K562 (cell line): Measurements from ENCODE around the gene ZNF334. TPM values are rescaled to one million over a fixed set of nuclear protein-coding genes. Genes with fewer than 3 reads are reported as not detected.

Experiments used
- ATAC-seq: fragments of 200-7000 bp; cut with Tn5 transposase; 3 replicates; pipeline ENCODE4 v1.9.1; 2020; ENCODE audit warnings: moderate library complexity
- BruUV-seq: library from RNA; stranded (reverse); fragments of 400-500 nt; replicated peaks from 2 replicates; lab custom pipeline; 2021; lab: Mats Ljungman, UMichigan
- CTCF ChIA-PET: fragments of 300-600 bp; formaldehyde crosslinking; extraction: SDS; loops from one replicate; lab custom pipeline; 2021; ENCODE audit warnings: low intra/inter-chr PET ratio; lab: Yijun Ruan, JAX
- POLR2A ChIA-PET: fragments of 300-600, 350-650 bp; sonication (Branson Sonifier 250); formaldehyde crosslinking; extraction: SDS; loops from one replicate; lab custom pipeline; 2021; ENCODE audit warnings: antibody characterized with exemption, inconsistent platforms; lab: Yijun Ruan, JAX
- DNase-seq, 4 experiments: peaks; one replicate each; pipeline versions ENCODE4 v3.0.0 to v3.0.0-alpha.2; 2011 to 2018; ENCODE audit warnings: low spot score in 3 of 4, mixed read lengths in 3 of 4; ENCODE audit errors: extremely low read depth in 1 of 4
- FAIRE-seq: peaks from 2 replicates; lab custom pipeline; 2011; peaks lifted over from hg19 to GRCh38; lab: Jason Lieb, UNC
- H2AFZ ChIP-seq: 2 replicates; pipeline ENCODE4 v1.6.0; 2011; ENCODE audit warnings: low read depth, low read length, control low read depth, inconsistent platforms
- H3K27ac ChIP-seq: fragments of 200-600 bp; 3 replicates; pipeline ENCODE4 v1.8.0; 2011; ENCODE audit warnings: low read depth, mild to moderate bottlenecking, control low read depth, inconsistent platforms, low read length, moderate library complexity, mixed read lengths; ENCODE audit errors: extremely low read depth
- H3K27me3 ChIP-seq, 2 experiments: fragments of 300-600 bp in 1 of 2; 2 replicates in 1 of 2; 3 replicates in 1 of 2; pipeline versions ENCODE4 v1.6.0 to v1.8.0; 2011; ENCODE audit warnings: inconsistent platforms in 2 of 2, low read length in 2 of 2, mild to moderate bottlenecking in 1 of 2, mixed read lengths in 1 of 2, moderate library complexity in 1 of 2; ENCODE audit not compliant: control insufficient read depth in 2 of 2, insufficient read depth in 2 of 2
- H3K36me3 ChIP-seq: fragments of 300-600 bp; 3 replicates; pipeline ENCODE4 v1.8.0; 2011; ENCODE audit warnings: mild to moderate bottlenecking, low read length, inconsistent platforms; ENCODE audit not compliant: control insufficient read depth, insufficient read depth
- H3K4me1 ChIP-seq, 2 experiments: fragments of 200-600 bp in 1 of 2; replicated peaks in 1 of 2; 2 replicates in 1 of 2; 3 replicates in 1 of 2; pipeline versions ENCODE4 v1.5.1 to v1.8.0; 2011; ENCODE audit warnings: inconsistent platforms in 2 of 2, low read length in 2 of 2, mild to moderate bottlenecking in 1 of 2, mixed read lengths in 1 of 2, moderate library complexity in 1 of 2; ENCODE audit not compliant: control insufficient read depth in 2 of 2, insufficient read depth in 2 of 2
- H3K4me2 ChIP-seq: 2 replicates; pipeline ENCODE4 v1.6.1; 2011; ENCODE audit warnings: low read length, control low read depth, inconsistent platforms, mixed read lengths; ENCODE audit not compliant: insufficient read depth
- H3K4me3 ChIP-seq: fragments of 200-600 bp; sonication (generic), shearing (Covaris generic); 2 replicates; pipeline ENCODE4 v1.5.1; 2016; ENCODE audit warnings: control low read depth, inconsistent platforms
- H3K79me2 ChIP-seq: fragments of 200-600 bp; 3 replicates; pipeline ENCODE4 v1.8.0; 2011; ENCODE audit warnings: low read length, inconsistent platforms; ENCODE audit not compliant: control insufficient read depth, insufficient read depth
- H3K9ac ChIP-seq, 2 experiments: 2 replicates each; pipeline versions ENCODE4 v1.6.0 to v1.6.1; 2011; ENCODE audit warnings: low read depth in 2 of 2, low read length in 2 of 2, control low read depth in 1 of 2, inconsistent platforms in 1 of 2, mild to moderate bottlenecking in 1 of 2, mixed read lengths in 1 of 2; ENCODE audit not compliant: insufficient read depth in 1 of 2
- H3K9me1 ChIP-seq: one replicate; pipeline ENCODE4 v1.6.0; 2011; ENCODE audit warnings: inconsistent platforms, mild to moderate bottlenecking, low read length, moderate library complexity; ENCODE audit not compliant: control insufficient read depth, insufficient read depth
- H3K9me3 ChIP-seq: replicated peaks from 2 replicates; pipeline ENCODE4 v1.5.1; 2011; ENCODE audit warnings: low read depth, low read length, inconsistent platforms; ENCODE audit not compliant: control insufficient read depth, insufficient read depth
- H4K20me1 ChIP-seq: replicated peaks from 2 replicates; pipeline ENCODE4 v1.6.1; 2011; ENCODE audit warnings: low read length, inconsistent platforms, mixed read lengths; ENCODE audit not compliant: control insufficient read depth, insufficient read depth
- ATF1 ChIP-seq, 2 experiments: fragments of 450-650 bp in 1 of 2; IDR thresholded peaks; 2 replicates each; pipeline ENCODE4 v1.6.1; 2016; ENCODE audit warnings: missing compliant biosample characterization in 1 of 2, missing genetic modification characterization in 1 of 2
- FOXA1 ChIP-seq: fragments of 450-650 bp; IDR thresholded peaks from 2 replicates; pipeline ENCODE4 v1.6.1; 2016; ENCODE audit warnings: mild to moderate bottlenecking, borderline replicate concordance
- HINFP ChIP-seq: fragments of 450-650 bp; conservative IDR thresholded peaks from 2 replicates; pipeline ENCODE4 v1.6.1; 2016; ENCODE audit warnings: missing genetic modification characterization, low read depth, mild to moderate bottlenecking, control low read depth, missing compliant biosample characterization
- HMBOX1 ChIP-seq: sonication (generic); IDR thresholded peaks from 2 replicates; pipeline ENCODE4 v1.6.1; 2016
- HNRNPH1 ChIP-seq: fragments of 200-400 bp; formaldehyde crosslinking; optimal IDR thresholded peaks from 2 replicates; pipeline ENCODE3; 2017; ENCODE audit warnings: low read depth, mild to moderate bottlenecking, low read length, moderate library complexity
- MTA1 ChIP-seq: fragments of 450-650 bp; IDR thresholded peaks from 2 replicates; pipeline ENCODE4 v1.6.1; 2017; ENCODE audit warnings: borderline replicate concordance
- POLR2B ChIP-seq: fragments of 450-650 bp; IDR thresholded peaks from 2 replicates; pipeline ENCODE4 v1.6.1; 2018; ENCODE audit warnings: low read depth; ENCODE audit not compliant: partially characterized antibody
- RNF219 ChIP-seq: fragments of 250-450 bp; sonication (Bioruptor Pico); IDR thresholded peaks from 2 replicates; pipeline ENCODE4 v1.5.0; 2022; ENCODE audit warnings: mild to moderate bottlenecking
- SMARCA4 ChIP-seq: fragments of 450-650 bp; IDR thresholded peaks from 2 replicates; pipeline ENCODE4 v1.6.1; 2016
- TBL1XR1 ChIP-seq, 2 experiments: IDR thresholded peaks; 2 replicates each; pipeline ENCODE4 v1.6.1; 2012; ENCODE audit warnings: improper control_type of control experiment in 2 of 2, low read length in 2 of 2, mild to moderate bottlenecking in 1 of 2
- TSC22D4 ChIP-seq: fragments of 450-650 bp; IDR thresholded peaks from 2 replicates; pipeline ENCODE4 v1.6.1; 2016; ENCODE audit warnings: missing genetic modification characterization, missing biosample characterization, control low read depth
- YBX1 ChIP-seq: fragments of 450-650 bp; IDR thresholded peaks from 2 replicates; pipeline ENCODE4 v1.7.1; 2016; ENCODE audit warnings: mild to moderate bottlenecking
- ZNF24 ChIP-seq: fragments of 450-650 bp; IDR thresholded peaks from 2 replicates; pipeline ENCODE4 v1.6.1; 2016
- ZNF398 ChIP-seq: fragments of 250-450 bp; sonication (Bioruptor Pico); IDR thresholded peaks from 2 replicates; pipeline ENCODE4 v1.8.0; 2021; ENCODE audit warnings: moderate library complexity, mild to moderate bottlenecking, inconsistent platforms
- ZNF551 ChIP-seq: fragments of 250-450 bp; sonication (Bioruptor Pico); IDR thresholded peaks from 2 replicates; pipeline ENCODE4 v1.5.0; 2021; ENCODE audit warnings: mild to moderate bottlenecking, moderate library complexity
- ZNF76 ChIP-seq: fragments of 250-450 bp; sonication (Bioruptor Pico); IDR thresholded peaks from 2 replicates; pipeline ENCODE4 v1.4.0; 2020; ENCODE audit warnings: mild to moderate bottlenecking, moderate library complexity, borderline replicate concordance
- WGBS: fragments of 100-300 bp; shearing (Covaris generic); methylation state at CpG from one replicate; pipeline ENCODE4 v1.1.6; 2016; ENCODE audit warnings: low coverage, mixed read lengths; ENCODE audit not compliant: insufficient coverage; ENCODE audit errors: missing lambda C conversion rate; 5-methylcytosine and 5-hydroxymethylcytosine counted together
- in situ Hi-C: fragments of 300-500 bp; cut with MboI; formaldehyde crosslinking; loops from 4 replicates; pipeline ENCODE4 v1.15.0; 2018; ENCODE audit warnings: inconsistent platforms, mixed read lengths
- intact Hi-C: fragments of 100-400 bp; cut with micrococcal nuclease; formaldehyde crosslinking; loops from 2 replicates; pipeline ENCODE4 v1.14.2; 2022
- polyA plus RNA-seq, 8 experiments: library from polyadenylated mRNA; depleted of rRNA in 4 of 8; stranded (reverse) in 5 of 8; unstranded in 3 of 8; fragments of >200 nt; fragmentation: Nextera tagmentation in 2 of 8; fragmentation: Illumina TruSeq in 1 of 8; extraction: Ambion mirVana in 2 of 8; extraction: Trizol in 1 of 8; gene quantifications; 2 replicates each; pipeline versions ENCODE4 v1.2.1 to v1.2.3, GENCODE V29; 2011 to 2014; ENCODE audit warnings: inconsistent platforms in 1 of 8, missing spikeins in 1 of 8
- total RNA-seq, 7 experiments: library from RNA; depleted of rRNA in 6 of 7; stranded (reverse); fragments of >200 nt in 6 of 7; fragmentation: Illumina TruSeq in 2 of 7; extraction: Trizol in 2 of 7; gene quantifications; 2 replicates each; pipeline versions ENCODE4 v1.2.1 to v1.2.3, GENCODE V29; 2011 to 2021; ENCODE audit warnings: low replicate concordance in 1 of 7

Gene ZNF334
- total and polyA plus RNA-seq, 9 of the 15 experiments (the other 6 are each of a cell fraction or from before 2014, with no cell fraction given), result 0.06 to 0.27 (median 0.21) TPM; not detected in 1

- Histone ChIP-seq H3K79me2 (no peaks in the 10 kb centered on the region), H3K4me2 (no peak overlapping the region), H3K4me3 (no peak overlapping the region), H3K9ac (no peak overlapping the region), H3K9me1 (no peaks in the 10 kb centered on the region), H3K4me1 (no peaks in the 10 kb centered on the region), H3K27me3 (peaks cover 4 to 7% of the 10 kb centered on the region in 2 experiments; a peak in 4 of 5 replicates), H4K20me1 (no peaks in the 10 kb centered on the region), H3K36me3 (no peaks in the 10 kb centered on the region), H3K27ac (no peak overlapping the region), H3K9me3 (no peaks in the 10 kb centered on the region), H2AFZ (no peak overlapping the region)
- ChIA-PET POLR2A (no interaction called here), CTCF (interaction anchor here (0.7 kb wide), 1 partner anchor 13 kb away, joined by 9 read pairs; no protein-coding TSS in a partner anchor)
- FAIRE-seq (no peak), DNase-seq (no peak), ATAC-seq (no peak)
- 17% methylated on average over 3 of the region's 3 CpGs for WGBS
- no TSS peak for BruUV-seq
- in situ Hi-C loops (no loop called here), intact Hi-C loops (no loop called here)
- TF ChIP-seq POLR2B, result no peak
- no peak for TF ChIP-seq TBL1XR1 (IDR thresholded peaks at IDR 0.05; ENCODE audit: low read length in 2 of 2)
- TF ChIP-seq ZNF398, result no peak
- no peak for TF ChIP-seq MTA1
- no peak for TF ChIP-seq HNRNPH1
- no peak for TF ChIP-seq ZNF551 (CRISPR knock-in tag)
- no peak for TF ChIP-seq ATF1 (CRISPR knock-in tag; IDR thresholded peaks at IDR 0.05)
- no peak for TF ChIP-seq ATF1 (tag; IDR thresholded peaks at IDR 0.05)
- TF ChIP-seq ZNF76 (CRISPR knock-in tag), result no peak
- no peak for TF ChIP-seq YBX1
- no peak for TF ChIP-seq ZNF24
- no peak for TF ChIP-seq RNF219 (CRISPR knock-in tag)
- TF ChIP-seq HMBOX1, result no peak
- TF ChIP-seq HINFP (tag), result no peak
- TF ChIP-seq SMARCA4, result no peak
- no peak for TF ChIP-seq FOXA1
- TF ChIP-seq TSC22D4, result no peak
Measured at GRCh38 chr20:46488451-46488850, 24.9 kb downstream of the ZNF334 start.
